GM21619 (cell line): ENCODE measurements around the gene SORCS3.

Experiments used
- ATAC-seq: cut with Tn5 transposase; IDR thresholded peaks from one replicate; pipeline ENCODE4 v1.9.1; 2021; ENCODE audit not compliant: unreplicated experiment

Gene SORCS3

DNA sequence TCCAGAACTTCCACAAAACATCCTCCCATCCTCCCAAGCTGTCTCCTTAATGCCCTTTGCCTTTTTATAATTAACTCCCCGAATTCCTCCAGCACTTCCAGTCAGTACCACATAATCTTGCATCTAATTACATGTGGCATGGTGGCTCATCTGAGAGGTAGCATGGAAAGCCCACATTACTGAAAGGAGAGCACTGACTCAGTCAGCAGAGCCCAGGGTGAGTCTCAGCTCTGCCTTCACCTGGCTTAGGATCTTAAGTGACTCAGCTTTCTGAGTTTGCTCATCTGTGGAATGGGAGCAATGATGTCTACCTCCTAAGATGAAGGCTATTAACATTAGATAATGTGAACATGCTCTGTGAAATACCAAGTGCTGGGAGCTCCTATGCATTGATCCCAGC is 433.9 kb downstream of the SORCS3 start:
- ATAC-seq: no peak

- no peak for ATAC-seq
These were observed 444.9 kb downstream of the SORCS3 start for GRCh38 chr10:105085980-105086379.

DNA sequence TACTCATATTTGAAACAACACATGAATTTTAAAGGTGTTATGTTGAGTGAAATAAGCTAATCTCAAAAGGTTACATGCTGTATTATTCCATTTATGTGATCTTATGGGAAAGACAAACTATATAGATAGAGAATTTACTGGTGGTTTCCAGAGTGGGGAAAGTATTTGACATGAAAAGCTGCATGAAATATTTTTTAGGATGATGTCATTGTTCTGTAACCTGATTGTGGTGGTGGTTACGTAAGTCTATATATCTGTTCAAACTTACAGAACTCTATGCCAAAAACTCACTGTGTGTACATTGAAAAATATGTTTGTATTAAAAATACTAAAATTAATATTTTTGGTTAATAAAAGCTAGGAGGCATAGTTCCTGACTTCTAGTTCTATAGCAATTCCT is 453.0 kb downstream of the SORCS3 start:
- no peak for ATAC-seq

DNA sequence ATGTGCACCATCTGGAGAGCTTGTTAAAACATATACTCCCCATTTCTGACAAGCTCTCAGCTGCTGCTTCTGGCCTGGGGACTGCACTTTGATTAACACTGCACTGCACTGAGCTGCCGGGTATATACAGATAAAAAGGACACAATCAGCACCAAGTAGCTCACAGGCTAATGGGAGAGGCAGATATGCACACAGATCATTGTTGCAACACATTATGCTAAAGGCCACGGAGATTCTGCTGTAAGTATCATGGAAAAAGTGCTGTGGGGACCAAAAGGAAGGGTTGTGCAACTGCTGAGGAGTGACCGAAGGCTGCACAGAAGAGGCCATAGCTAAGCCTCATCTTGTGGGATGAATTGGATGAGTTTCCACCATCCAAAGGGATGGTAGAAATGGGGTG is 455.2 kb downstream of the SORCS3 start:
- ATAC-seq: no peak

DNA sequence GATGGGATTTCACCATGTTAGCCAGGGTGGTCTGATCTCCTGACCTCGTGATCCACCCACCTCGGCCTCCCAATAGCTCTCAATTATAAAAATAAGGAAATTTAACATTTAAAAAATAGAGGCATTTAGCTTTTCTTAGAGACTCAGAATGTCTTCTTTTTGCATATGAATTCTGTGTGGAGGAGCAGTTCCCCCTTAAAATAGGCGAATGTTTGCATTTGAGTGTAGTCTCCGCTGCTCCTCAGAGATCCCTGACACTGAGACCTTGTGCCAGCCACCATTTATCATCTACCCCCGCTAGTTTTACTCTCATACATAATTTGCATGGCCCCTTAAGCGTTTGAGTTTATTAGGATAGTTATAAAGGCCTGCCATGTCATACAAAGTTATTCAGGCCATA is 461.9 kb downstream of the SORCS3 start:
- no peak for ATAC-seq

DNA sequence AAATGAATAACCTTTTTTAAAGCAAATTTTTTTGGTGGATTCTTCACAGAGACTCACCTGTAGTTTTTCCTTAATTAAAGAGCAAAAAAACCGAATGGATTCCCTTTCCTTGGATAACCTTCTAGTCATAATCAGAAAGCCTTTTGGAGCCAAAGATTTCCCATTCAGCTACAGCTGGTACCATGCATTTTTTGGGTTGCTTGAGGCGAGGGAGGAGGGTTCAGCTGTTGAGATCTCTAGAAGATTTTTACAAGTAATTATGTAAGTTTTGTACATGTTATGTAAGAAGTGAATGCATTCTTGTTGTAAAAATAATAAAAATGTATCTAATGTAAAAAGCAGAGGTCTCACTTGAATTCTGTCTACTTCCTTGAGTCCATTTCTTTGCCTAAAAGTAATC is 463.2 kb downstream of the SORCS3 start:
- no peak for ATAC-seq

GRCh38 chr10:105109164-105109563 is 468.1 kb downstream of the SORCS3 start:
- no peak for ATAC-seq

DNA sequence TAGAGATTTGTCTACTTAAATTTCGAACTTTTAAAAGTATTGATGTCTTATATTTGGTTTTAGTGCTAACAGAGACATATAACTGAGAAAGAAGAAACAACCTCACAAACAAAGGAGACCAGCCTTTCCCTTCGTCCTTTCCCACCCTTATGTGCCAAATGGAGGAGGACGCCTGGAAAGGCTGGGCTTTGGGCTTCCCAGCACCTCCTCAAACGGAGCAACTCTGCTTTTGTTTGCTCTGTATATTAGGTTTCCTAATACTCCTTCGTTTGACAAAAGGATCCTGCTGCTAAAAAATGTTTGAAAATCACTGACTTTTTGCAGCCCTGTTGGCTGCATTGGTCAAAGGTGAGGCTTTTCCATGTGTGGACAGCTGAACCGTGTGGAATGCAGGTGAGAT is 471.8 kb downstream of the SORCS3 start:
- no peak for ATAC-seq

- no peak for ATAC-seq
These were observed 472.6 kb downstream of the SORCS3 start for GRCh38 chr10:105113666-105114065.

DNA sequence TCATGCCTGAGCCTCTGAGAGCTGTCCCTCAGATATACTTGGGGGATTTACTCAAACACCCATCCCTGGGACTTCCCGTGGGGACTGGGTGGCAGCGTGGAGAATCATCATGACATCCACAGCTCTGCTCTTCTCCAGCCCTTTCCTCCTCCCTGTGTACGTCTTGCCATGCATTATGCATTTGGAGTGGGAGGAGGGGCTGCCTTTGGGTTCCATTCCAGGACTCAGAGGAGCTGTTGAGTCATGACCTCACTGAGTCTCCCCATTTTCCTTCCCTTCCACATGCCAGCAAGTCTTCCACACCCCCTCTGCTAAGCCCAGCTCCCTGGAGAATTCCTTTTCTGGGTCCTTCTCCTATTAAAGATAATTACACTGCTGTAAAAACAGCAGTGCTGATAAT is 480.7 kb downstream of the SORCS3 start:
- no peak for ATAC-seq

- no peak for ATAC-seq
These were observed 487.0 kb downstream of the SORCS3 start for GRCh38 chr10:105128111-105128510.

- ATAC-seq: no peak
These were observed 497.3 kb downstream of the SORCS3 start for GRCh38 chr10:105138358-105138757.

GRCh38 chr10:105139363-105139896 is 498.3 kb downstream of the SORCS3 start:
- ATAC-seq: no peak

GRCh38 chr10:105140600-105140999 is 499.5 kb downstream of the SORCS3 start:
- ATAC-seq: no peak

- ATAC-seq: no peak
These were observed 504.6 kb downstream of the SORCS3 start for GRCh38 chr10:105145711-105146110.

DNA sequence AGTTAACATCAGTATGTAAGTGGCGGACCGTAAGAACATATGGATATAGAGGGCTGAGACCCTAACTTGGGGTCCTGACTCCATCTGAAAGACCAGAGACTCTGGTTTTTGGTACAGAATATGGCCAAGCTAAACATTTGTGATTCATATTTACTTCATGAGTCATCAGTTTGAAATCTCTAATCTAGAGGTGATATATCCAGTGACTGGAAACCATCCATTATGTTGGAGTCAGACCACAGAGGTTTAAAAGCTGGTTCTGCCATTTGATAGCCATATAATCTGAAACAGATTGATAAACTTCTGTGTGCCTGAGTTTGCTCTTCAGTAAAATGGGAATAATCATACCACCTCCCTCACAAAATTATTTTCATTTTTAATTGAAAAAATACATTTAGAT is 505.3 kb downstream of the SORCS3 start:
- ATAC-seq: no peak

GRCh38 chr10:105148456-105148855 is 507.4 kb downstream of the SORCS3 start:
- ATAC-seq: no peak

- no peak for ATAC-seq
These were observed 507.8 kb downstream of the SORCS3 start for GRCh38 chr10:105148921-105149320.

DNA sequence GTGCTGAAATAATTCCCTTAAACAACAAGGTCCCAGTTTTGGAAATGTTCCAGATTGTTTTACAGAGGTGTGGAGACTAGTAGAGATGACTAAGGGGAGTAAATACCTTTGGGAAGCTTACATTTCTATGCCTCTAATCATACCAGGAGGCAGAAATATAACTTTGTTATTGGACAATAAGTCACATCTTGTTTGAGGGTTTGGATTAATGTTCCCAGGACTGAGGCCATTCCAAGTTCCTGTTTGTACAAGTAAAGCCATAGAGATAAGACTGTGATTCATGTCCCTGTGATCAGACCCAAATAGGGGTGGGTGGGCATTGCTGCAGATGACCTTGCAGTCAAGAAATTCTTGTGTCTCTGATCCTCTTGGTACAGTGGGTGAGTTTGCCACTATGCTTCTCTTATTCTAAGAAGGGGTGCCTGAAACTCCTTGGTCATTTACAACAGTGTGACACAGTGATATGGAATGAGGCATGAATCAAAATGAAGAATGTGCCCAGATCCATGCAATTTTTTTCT is 508.3 kb downstream of the SORCS3 start:
- no peak for ATAC-seq

DNA sequence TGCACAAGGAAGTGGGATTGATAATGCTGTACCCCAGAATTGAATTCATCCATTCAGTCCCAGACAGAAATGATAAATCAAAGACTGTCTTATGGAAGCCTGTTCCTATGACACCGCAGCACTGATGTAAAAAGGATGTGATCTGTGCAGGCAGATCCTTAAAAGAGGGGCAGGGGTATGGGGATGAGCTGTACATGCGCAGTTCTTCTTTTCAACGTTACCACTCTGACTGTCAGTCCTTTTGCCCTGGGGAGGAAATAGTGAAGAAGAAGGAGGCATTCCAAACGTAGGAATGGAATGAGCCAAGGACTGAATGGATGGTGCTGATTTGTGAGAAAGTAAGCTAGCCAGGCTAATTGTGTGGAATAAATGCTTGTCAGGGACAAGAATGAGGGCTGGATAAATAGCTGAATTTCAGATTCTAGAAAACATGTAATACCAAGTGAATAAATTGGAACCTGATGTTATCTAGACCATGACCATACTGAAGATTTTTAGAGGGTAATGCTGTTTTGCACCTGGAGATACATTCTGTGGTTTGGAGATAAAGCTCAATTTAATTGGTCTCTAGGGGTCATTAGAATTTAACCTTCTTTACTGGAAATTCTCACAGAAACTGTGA is 509.3 kb downstream of the SORCS3 start:
- ATAC-seq: no peak

DNA sequence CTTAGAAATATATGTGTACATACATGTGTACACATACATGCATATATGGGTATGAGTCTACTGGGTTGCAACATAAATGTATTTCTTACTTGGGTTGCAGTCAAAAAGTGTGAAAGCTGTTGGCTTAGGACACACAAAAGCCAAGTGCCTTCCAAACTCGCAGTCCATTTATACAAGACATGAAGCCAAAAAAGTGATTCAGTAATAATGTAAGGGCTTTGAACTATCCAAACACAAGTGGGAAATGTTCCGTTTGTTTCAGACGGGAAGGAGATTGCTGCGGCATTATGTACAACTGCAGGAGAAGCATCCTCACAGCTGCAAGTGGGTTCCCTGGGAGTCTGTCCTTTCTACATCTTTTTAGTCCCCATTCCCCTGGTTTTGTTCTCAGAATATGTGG is 513.6 kb downstream of the SORCS3 start:
- no peak for ATAC-seq

GRCh38 chr10:105159268-105159667 is 518.2 kb downstream of the SORCS3 start:
- ATAC-seq: no peak

GRCh38 chr10:105161149-105161548 is 520.1 kb downstream of the SORCS3 start:
- no peak for ATAC-seq
